Prostate gland (tissue), 2 donors: Measurements from ENCODE around the gene MBOAT1. TPM values are rescaled to one million over a fixed set of nuclear protein-coding genes. Genes with fewer than 3 reads are reported as not detected.
"Not testable (repeated sequence)": the region's sequence is repeated elsewhere in the genome, so short reads cannot be mapped to it uniquely, and the experiment has no call there.

ENCODE experiments used
- DNase-seq: peaks from one replicate; pipeline ENCODE4 v3.0.0-alpha.2; 2019; ENCODE audit warnings: low spot score
- H3K27ac ChIP-seq, 2 donors: fragments of 200-600 bp; sonication (generic); 2 replicates each; pipeline ENCODE4 v1.5.1; 2017 to 2019
- H3K27me3 ChIP-seq: fragments of 200-600 bp; sonication (generic); replicated peaks from 2 replicates; pipeline ENCODE4 v1.5.1; 2019; ENCODE audit not compliant: insufficient read depth
- H3K36me3 ChIP-seq, 2 donors: fragments of 200-600 bp; sonication (generic); 1 replicate in 1 of 2; 2 replicates in 1 of 2; pipeline versions ENCODE4 v1.5.1 to v1.8.1; 2017 to 2019
- H3K4me1 ChIP-seq: fragments of 200-600 bp; sonication (generic); replicated peaks from 2 replicates; pipeline ENCODE4 v1.5.1; 2019
- H3K4me3 ChIP-seq, 2 donors: fragments of 200-600 bp; sonication (generic); 2 replicates each; pipeline ENCODE4 v1.5.1; 2017 to 2019
- H3K9me3 ChIP-seq: fragments of 200-600 bp; sonication (generic); 2 replicates; pipeline ENCODE4 v1.5.1; 2017
- CTCF ChIP-seq, 4 experiments: fragments of 200-600 bp in 2 of 4; fragments of 450-650 bp in 2 of 4; sonication (generic) in 2 of 4; IDR thresholded peaks; 1 replicate in 3 of 4; 2 replicates in 1 of 4; pipeline ENCODE4 v1.5.1; 2016 to 2019; ENCODE audit warnings: antibody characterized with exemption in 4 of 4, mild to moderate bottlenecking in 2 of 4, moderate library complexity in 2 of 4
- POLR2A ChIP-seq: fragments of 450-650 bp; IDR thresholded peaks from one replicate; pipeline ENCODE4 v1.6.1; 2016; ENCODE audit warnings: antibody characterized with exemption, mild to moderate bottlenecking
- POLR2AphosphoS5 ChIP-seq: sonication (generic); formaldehyde crosslinking; IDR thresholded peaks from one replicate; pipeline ENCODE4 v1.6.1; 2017; ENCODE audit warnings: antibody characterized with exemption
- WGBS: methylation state at CpG from one replicate; pipeline ENCODE4 v1.1.5; 2018; 5-methylcytosine and 5-hydroxymethylcytosine counted together
- intact Hi-C: fragments of 100-400 bp; cut with DNase I; formaldehyde crosslinking; loops from one replicate; pipeline ENCODE4 v1.14.2; 2022
- total RNA-seq, 2 donors: library from RNA; depleted of rRNA; stranded (reverse); fragments of >200 nt; gene quantifications; one replicate each; pipeline ENCODE4 v1.1.0, GENCODE V29; 2016

Gene MBOAT1
- total RNA-seq, 2 donors from 2014 or later = 8.6 to 14.1 TPM

- no peaks in the 10 kb centered on the region for H3K9me3 ChIP-seq
- no peak overlapping the region for H3K27ac ChIP-seq
- no peak overlapping the region for H3K4me3 ChIP-seq
- 96% methylated on average over 2 of the region's 2 CpGs for WGBS
- no peak for DNase-seq
- TF ChIP-seq CTCF (IDR thresholded peaks at IDR 0.05) (no peak), POLR2A (no peak), POLR2AphosphoS5 (no peak)
- no peaks in the 10 kb centered on the region for H3K27me3 ChIP-seq
- H3K4me1 ChIP-seq = no peaks in the 10 kb centered on the region
- H3K36me3 ChIP-seq = no peaks in the 10 kb centered on the region
- intact Hi-C loops = no loop called here
Measured at GRCh38 chr6:20141931-20142330, 70.3 kb downstream of the MBOAT1 start.

GRCh38 chr6:20139127-20139963, 72.9 kb downstream of the MBOAT1 start:
- 94% methylated on average over 11 of the region's 11 CpGs for WGBS
- H3K4me3 ChIP-seq, DNase-seq, H3K27ac ChIP-seq, H3K36me3 ChIP-seq, H3K9me3 ChIP-seq, H3K4me1 ChIP-seq, intact Hi-C loops, H3K27me3 ChIP-seq: not testable (repeated sequence)

- Histone ChIP-seq H3K27me3 (no peaks in the 10 kb centered on the region), H3K36me3 (no peaks in the 10 kb centered on the region), H3K4me3 (no peak overlapping the region), H3K4me1 (no peaks in the 10 kb centered on the region), H3K9me3 (no peaks in the 10 kb centered on the region), H3K27ac (no peak overlapping the region)
- no peak for DNase-seq
- WGBS = 93% methylated on average over 4 of the region's 4 CpGs
- TF ChIP-seq CTCF (IDR thresholded peaks at IDR 0.05) = no peak
- TF ChIP-seq POLR2A = no peak
- no peak for TF ChIP-seq POLR2AphosphoS5
- intact Hi-C loops = no loop called here
Measured at GRCh38 chr6:20137837-20138236, 74.4 kb downstream of the MBOAT1 start.

- no peaks in the 10 kb centered on the region for H3K4me1 ChIP-seq
- no peak for TF ChIP-seq POLR2AphosphoS5
- TF ChIP-seq CTCF (IDR thresholded peaks at IDR 0.05) = no peak
- TF ChIP-seq POLR2A = no peak
- H3K27me3 ChIP-seq = no peaks in the 10 kb centered on the region
- H3K4me3 ChIP-seq = no peak overlapping the region
- no peaks in the 10 kb centered on the region for H3K9me3 ChIP-seq
- DNase-seq = no peak
- H3K27ac ChIP-seq = no peak overlapping the region
- 73% methylated on average over 3 of the region's 3 CpGs for WGBS
- intact Hi-C loops = no loop called here
- no peaks in the 10 kb centered on the region for H3K36me3 ChIP-seq
Measured at GRCh38 chr6:20137240-20137639, 75.0 kb downstream of the MBOAT1 start.

GRCh38 chr6:20135677-20136268, 76.5 kb downstream of the MBOAT1 start:
- no peaks in the 10 kb centered on the region for H3K4me1 ChIP-seq
- no peak overlapping the region for H3K27ac ChIP-seq
- intact Hi-C loops = no loop called here
- DNase-seq = no peak
- H3K27me3 ChIP-seq = no peaks in the 10 kb centered on the region
- no peak for TF ChIP-seq POLR2AphosphoS5
- TF ChIP-seq CTCF (IDR thresholded peaks at IDR 0.05) = no peak
- no peak for TF ChIP-seq POLR2A
- no peak overlapping the region for H3K4me3 ChIP-seq
- H3K9me3 ChIP-seq = no peaks in the 10 kb centered on the region
- WGBS = 70% methylated on average over 6 of the region's 6 CpGs
- H3K36me3 ChIP-seq = no peaks in the 10 kb centered on the region
